AG10803 (cell line): ENCODE data around the gene ASB16.

Experiments
- DNase-seq: peaks from one replicate; pipeline ENCODE4 v3.0.0; 2010; ENCODE audit warnings: low read depth
- H3K4me3 ChIP-seq: 2 replicates; pipeline ENCODE4 v1.5.1; 2011; ENCODE audit warnings: mild to moderate bottlenecking, low read length, control low read depth
- TF ChIP-seq, protein P1 (sequence below): conservative IDR thresholded peaks from 2 replicates; pipeline ENCODE4 v1.5.1; 2011; ENCODE audit warnings: mild to moderate bottlenecking, low read length, control low read depth, inconsistent platforms

The ASB16 gene

GRCh38 chr17:44223541-44224071 is 53.1 kb downstream of the ASB16 start:
- no peak overlapping the region; the same call in 1 of the 2 replicates for H3K4me3 ChIP-seq
- TF ChIP-seq, protein P1, sequence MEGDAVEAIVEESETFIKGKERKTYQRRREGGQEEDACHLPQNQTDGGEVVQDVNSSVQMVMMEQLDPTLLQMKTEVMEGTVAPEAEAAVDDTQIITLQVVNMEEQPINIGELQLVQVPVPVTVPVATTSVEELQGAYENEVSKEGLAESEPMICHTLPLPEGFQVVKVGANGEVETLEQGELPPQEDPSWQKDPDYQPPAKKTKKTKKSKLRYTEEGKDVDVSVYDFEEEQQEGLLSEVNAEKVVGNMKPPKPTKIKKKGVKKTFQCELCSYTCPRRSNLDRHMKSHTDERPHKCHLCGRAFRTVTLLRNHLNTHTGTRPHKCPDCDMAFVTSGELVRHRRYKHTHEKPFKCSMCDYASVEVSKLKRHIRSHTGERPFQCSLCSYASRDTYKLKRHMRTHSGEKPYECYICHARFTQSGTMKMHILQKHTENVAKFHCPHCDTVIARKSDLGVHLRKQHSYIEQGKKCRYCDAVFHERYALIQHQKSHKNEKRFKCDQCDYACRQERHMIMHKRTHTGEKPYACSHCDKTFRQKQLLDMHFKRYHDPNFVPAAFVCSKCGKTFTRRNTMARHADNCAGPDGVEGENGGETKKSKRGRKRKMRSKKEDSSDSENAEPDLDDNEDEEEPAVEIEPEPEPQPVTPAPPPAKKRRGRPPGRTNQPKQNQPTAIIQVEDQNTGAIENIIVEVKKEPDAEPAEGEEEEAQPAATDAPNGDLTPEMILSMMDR = no peak
- peak; percentile 85 for DNase-seq
